OCI-LY3 (cell line): ENCODE data around the gene ATXN7L2.

Experiments
- EZH2phosphoT487 ChIP-seq: fragments of 200-600 bp; shearing (Covaris generic); IDR thresholded peaks from 2 replicates; pipeline ENCODE4 v1.6.1; 2018; ENCODE audit warnings: antibody characterized with exemption, mixed run types, low read depth
- TF ChIP-seq, protein P1 (sequence below): fragments of 200-600, 300-600 bp; sonication (generic); IDR thresholded peaks from 2 replicates; pipeline ENCODE4 v1.5.1; 2014; ENCODE audit warnings: antibody characterized with exemption, low read length, low read depth

DNA sequence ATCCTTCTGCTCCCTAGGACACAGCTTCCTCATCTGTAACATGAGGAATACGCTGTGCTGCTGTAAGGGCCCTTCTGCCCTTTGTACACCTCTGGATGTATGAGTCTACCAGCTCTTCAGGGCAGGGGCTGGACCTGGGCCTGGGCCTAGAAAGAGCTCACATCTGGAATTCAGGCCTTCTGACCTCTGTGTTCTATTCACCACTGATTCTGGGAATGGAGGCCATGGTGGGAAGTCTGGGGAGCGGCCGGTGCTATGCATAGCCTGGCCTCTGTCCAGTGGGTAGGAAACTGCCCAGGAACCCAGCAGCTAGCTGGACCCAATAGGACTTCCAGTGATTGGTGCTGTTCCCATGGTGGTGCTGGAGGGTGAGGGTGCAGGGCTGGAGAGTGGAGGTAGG is 45.0 kb downstream of the ATXN7L2 start:
- TF ChIP-seq, protein P1, sequence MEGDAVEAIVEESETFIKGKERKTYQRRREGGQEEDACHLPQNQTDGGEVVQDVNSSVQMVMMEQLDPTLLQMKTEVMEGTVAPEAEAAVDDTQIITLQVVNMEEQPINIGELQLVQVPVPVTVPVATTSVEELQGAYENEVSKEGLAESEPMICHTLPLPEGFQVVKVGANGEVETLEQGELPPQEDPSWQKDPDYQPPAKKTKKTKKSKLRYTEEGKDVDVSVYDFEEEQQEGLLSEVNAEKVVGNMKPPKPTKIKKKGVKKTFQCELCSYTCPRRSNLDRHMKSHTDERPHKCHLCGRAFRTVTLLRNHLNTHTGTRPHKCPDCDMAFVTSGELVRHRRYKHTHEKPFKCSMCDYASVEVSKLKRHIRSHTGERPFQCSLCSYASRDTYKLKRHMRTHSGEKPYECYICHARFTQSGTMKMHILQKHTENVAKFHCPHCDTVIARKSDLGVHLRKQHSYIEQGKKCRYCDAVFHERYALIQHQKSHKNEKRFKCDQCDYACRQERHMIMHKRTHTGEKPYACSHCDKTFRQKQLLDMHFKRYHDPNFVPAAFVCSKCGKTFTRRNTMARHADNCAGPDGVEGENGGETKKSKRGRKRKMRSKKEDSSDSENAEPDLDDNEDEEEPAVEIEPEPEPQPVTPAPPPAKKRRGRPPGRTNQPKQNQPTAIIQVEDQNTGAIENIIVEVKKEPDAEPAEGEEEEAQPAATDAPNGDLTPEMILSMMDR = no peak
- no peak for TF ChIP-seq EZH2phosphoT487
